GM21515 (cell line): ENCODE results near the gene KDM2B.

ENCODE experiments used
- ATAC-seq: cut with Tn5 transposase; IDR thresholded peaks from one replicate; pipeline ENCODE4 v1.9.1; 2021; ENCODE audit not compliant: unreplicated experiment

Gene KDM2B

DNA sequence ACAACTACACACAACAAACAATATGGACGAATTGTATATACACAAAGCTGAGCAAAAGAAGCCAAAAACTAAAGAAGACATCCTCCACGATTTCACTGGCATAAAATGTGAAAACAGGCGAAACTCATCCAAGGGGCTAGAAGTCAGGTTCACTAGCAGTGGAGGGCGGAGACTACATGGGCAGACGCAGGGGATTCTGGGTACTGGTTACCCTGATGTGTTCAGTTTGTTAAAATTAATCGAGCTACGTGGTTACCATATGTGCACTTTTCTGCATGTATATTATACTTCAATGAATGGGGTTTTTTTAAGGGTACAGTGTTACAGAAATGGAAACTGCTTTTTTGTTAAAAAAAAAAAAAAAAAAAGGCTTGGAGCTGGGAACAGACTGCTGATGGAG, 12.3 kb downstream of the KDM2B start:
- no peak for ATAC-seq

DNA sequence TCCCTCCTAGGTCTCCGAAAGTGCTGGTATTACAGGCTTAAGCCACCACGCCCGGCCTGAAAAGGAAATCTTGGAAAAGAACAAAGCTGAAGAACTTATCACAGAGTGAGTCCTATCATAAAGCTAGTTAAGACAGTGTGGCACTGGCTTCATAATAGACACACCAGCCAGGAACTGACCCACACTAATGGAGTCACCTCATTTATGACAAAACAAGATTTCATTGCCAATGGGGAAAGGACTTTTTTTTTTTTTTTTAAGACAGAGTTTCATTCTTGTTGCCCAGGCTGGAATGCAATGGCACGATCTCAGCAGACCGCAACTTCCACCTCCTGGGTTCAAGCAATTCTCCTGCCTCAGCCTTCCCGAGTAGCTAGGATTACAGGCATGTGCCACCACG, 15.7 kb downstream of the KDM2B start:
- ATAC-seq = no peak

DNA sequence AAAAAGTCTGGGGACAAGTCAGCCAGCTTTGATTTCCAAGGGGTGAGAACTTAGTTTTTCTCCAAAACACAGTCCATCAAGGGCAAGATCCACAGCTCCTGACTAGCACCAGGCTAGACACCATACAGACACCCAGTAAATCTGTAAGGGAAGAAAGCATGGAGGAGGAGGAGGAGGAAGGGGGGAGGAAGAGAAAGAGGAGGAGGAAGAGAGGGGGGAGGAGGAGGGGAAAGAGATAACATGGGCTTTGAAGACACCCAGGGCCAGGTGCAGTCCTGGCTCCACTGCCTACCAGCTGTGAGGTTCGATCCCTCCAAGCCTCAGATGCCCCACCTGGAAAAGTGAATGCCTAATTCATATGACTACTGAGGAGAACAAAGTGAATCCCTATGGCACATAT, 18.3 kb downstream of the KDM2B start:
- ATAC-seq = no peak

DNA sequence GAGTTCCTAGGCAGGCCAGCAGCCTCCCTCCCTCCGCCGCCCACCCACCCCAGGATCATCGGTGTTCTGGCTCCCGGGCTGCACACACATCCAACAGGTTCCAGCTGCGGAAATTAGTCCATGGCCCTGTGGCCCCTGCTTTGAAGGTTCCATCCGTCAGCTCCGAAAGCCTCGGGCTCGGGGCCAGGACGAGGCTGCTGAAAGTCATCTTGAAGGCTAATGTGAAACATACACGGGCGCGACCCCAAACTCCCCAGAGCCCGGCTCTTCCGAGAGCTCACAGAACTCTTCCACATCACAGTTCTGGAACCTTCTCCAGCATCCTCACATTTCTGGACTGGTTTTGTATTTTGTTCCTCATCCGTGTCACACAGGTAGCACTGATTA, 19.8 kb downstream of the KDM2B start:
- no peak for ATAC-seq

DNA sequence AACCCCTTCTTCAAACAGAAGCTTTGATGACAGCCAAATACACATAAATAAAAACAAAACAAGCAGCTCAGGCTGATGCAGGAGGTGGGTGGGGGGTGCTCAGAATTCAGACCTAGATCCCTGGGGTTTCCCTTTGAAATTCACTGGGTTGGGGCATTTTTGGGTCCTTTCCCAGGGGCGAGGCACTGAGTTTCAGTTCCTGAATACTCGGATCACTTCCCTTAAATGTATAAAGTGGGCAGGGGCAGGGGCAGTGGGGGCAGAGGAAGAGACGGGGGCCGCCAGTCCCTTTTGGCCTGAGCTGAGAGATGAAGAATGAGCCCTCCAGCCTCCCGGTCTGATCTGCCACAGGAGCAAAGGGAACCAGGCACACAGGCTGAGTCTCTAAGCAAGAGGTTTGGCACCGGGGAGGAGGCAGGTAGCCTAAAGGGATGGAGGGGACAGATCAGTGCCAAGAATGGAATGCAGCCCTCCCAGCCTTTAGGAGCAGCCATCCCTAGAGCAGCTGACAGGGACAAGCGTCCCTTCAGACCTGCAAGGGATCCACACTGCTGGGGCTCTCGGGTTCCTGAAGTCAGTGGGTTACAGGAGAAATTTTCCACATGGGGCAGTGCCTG, 20.3 kb downstream of the KDM2B start:
- no peak for ATAC-seq

DNA sequence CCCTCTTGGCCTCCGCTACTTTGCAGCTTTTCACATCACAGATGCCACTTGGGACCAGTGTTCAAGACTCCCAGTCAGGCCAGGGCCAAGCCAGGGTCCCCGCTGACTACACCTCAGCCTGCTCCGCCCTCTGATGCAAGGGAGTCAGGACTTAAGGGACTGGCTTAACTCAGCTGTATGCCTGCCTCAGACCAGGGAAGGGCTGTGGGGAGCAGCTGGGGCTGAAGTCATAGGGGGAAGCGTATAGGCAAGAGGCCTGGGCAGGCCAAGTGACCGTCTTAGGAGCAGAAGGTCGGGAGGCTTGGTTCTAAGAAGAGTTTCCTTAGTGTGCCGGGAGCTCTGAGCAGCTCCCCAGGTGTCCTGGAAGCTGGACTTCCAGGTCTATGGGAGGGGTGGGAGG, 21.9 kb downstream of the KDM2B start:
- no peak for ATAC-seq

DNA sequence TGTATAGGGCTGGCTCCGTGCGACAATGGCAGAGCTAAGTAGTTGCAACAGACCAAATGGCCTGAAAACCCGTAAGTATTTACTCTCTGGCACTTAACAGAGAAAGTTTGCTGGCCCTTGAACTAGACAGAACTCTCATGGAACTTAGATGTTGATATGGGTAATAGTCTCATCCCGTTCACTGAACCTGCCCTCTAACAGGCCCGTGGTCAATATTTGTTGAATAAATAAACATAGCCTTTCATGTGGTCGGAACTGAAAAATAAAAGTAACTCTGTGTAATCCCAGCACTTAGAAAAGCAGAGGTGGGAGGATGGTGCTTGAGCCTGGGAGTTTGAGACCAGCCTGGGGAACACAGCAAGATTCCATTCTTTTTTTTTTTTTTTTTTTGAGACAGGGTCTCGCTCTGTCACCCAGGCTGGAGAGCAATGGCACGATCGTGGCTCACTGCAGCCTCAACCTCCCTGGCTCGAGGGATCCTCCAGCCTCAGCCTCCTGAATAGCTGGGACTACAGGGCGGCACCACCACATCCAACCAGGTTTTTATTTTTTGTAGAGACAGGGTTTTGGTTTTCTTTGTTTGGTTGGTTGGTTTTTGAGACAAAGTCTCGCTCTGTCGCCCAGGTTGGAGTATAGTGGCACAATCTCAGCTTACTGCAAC, 29.7 kb downstream of the KDM2B start:
- no peak for ATAC-seq

DNA sequence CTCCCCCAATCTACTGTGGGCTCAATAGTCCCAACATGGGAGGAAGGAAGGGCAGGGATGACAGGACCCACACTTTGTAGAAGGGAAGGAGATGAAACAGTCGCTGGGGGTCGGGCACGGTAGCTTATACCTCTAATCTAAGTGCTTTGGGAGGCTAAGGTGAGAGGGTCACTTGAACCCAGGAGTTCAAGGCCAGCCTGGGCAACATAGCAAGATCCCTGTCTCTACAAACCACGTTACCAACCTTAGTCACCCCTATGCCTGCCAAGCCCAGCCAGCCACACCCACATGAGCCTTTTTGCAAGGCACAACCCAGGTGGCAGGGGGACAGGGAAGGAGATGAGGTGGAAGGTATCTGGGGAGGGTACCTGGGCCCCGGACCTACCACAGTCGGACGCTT, 31.7 kb downstream of the KDM2B start:
- no peak for ATAC-seq

DNA sequence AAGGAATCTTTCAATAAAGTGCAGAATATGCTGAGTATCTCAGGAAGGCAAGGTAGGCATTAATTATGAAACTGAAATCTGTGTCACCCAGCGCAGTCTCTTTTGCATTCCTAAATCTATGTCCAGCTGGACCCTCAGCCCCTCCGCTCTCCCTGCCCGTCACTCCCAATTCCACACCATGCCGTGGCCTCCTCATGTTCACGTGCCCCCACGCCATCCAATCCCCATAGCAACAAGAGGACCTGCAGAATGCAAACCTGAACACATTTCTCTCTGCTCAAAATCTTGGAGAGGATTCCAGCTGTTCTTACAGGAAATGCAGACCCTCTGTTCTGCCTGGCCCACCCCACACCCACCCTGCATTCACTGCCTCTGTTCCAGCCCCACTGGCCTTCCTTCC, 35.3 kb downstream of the KDM2B start:
- no peak for ATAC-seq

DNA sequence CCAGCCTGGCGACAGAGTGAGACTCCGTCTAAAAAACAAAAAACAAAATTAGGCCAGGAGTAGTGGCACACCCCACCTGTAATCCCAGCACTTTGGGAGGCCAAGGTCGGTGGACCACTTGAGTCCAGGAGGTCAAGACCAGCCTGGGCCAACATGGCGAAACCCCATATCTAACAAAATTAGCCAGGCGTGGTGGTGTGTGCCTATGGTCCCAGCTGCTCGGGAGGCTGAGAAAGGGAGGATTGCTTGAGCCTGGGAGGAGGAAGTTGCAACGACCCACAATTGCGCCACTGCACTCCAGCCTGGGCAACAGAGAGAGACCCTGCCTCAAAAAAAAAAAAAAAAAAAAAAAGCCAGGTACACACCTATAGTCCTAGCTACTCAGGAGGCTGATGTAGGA, 37.0 kb downstream of the KDM2B start:
- ATAC-seq = no peak

DNA sequence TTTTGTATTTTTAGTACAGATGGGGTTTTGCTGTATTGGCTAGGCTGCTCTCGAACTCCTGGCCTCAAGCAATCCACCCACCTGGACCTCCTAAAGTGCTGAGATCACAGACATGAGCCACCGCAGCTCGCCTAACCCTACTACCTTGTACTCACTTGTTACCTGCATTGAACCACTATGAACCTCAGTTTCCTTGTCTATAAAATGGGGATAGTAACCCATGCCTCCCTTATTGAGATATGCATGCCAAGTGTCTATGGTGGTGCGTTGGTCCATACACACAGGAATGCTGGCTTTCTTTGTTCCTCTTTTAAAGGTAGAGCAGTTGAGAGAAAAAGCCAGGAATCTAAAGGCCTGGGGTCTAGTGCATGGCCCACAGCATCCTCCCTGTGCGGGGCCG, 40.9 kb downstream of the KDM2B start:
- no peak for ATAC-seq

DNA sequence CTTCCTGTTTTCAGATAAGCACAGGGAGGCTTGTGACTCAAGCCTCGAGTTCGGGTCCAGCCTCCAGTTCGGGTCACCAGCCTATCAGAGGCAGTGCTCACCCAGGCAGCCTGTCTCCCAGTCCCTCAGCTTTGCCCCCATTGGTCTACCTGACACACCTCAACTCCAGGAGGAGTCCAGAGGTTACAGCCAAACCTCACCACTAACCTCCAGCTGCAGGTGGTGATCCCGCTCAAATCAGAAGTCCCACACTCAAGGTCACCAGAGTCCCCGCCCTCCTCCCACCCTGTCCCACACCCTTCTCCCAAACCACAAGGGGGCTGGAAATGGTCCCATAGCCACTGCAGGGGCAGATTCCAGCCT, 42.1 kb downstream of the KDM2B start:
- ATAC-seq = no peak

DNA sequence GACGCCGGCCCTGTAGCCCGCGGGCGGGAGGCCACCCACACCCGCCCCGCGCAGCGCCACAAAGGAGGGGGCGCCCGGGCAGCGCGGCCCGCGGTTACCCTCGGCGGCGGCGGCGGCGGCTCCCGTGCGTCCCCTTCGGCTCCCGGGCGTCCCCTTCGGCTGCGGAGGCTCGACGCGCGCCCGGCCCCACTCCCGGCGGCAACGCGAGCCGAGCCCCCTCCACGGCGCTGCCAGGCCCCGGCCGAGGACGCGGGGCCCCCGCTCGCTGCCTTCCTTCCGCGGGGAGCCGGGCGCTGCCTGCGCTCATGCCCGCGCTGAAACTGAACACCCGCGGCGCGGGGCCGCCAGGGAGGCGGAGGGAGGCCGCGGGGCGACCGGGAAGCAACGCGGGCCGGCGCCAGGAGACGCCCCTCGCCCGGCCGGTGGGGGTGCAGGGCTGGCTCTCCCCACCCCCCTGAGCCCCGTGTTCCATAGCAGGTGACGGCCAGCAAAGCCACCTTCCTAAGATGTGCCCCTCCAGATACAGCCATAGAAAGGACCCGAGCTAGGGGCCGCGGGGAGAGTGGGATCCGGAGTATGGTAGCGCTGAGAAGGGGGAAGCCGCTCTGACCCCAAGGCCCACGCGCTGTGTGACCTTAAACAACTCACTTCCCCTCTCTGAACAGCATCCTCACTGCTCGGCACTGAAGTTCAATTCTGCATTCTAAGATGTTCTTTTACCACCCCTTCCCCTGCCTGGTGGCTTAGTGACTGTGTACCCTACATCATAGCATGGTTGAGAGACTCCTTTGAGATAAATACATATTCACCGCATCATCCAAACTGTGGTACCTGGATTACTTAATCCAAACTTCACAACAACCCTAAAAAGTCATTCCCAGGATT, 42.8 kb downstream of the KDM2B start:
- peak; percentile 9 for ATAC-seq

DNA sequence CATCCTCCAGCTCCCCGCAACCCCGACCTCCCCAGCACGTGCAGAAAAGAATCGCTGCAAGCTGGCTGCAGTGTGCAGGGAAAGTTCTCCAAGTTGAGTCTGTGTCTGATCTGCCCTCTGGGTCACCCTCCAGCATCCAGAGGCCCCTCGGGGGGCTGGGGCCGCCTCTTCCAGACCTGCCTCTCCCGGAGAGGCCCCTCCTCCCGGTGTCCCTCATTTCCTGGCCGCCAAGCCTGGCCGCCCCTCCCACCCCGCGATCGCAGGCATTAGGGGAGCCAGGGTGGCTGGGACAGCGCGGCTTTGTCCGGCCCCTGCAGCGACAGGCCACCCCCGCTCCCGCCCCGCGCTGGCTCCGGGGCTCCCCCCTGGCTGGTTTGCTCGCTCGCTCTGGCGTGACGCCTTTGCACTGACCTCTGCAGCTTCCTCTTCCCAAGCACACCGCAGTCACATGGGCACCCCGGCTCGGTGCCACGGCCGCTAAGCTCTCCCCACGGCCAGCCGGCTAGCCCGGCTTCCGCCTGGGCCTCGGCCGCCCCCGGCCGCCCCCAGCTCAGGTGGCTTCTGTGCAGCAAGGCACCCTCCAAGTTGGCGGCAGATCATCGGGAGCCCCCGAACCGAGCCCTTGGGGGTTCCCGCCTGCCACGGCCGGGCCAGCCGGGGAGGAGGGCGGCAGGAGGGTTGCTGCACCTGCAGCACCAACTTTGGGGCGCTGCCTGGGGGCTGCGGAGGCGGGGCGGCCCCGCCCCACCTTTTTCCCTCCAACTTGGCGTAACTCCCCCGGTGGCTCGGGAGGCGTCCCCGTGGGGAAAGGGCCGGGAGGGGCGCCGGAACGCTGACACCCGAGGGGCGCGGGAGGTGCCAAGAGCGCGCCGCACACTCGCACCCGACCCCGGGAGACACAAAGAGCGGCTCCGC, 43.7 kb downstream of the KDM2B start:
- peak; percentile 56 for ATAC-seq

DNA sequence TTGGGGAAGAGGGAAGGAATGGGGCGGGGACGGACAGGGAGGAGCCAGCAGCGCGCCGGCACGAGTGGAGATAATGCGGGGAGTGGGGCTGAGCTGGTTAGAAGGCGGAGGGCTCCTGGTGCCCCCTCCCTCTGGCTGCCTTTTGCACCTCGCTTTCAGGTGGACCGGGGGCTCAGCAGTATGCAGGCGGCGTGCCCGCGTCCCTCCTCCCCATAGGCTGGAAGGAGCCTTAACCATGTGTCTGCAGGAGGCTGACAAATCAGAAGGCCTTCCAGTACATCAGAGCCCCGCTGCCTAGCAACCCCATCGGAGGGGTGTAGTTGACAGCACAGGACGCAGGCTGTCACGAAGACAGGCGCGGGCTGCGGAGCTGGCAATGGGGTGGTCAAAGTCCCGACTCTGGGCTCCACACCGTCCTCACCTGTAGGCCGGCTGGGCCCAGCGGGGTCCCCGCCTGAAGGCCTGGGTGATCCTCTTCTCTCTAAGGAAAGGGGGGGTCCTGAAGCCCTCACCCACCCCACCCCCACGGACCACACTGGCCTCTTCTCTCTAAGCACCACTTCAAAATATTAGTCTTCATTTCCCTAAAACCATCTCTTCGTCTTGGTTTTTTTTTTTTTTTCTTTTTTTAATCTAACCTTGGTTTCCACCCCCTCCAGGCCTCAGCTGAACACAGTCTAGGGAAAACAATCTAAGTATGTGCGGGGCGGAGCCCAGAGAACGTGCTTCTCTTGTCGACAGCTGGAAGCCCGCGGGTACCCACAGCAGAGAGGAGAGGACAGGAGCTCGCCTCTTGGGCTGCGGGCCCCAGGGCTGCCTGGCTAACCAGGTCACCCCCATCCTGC, 44.5 kb downstream of the KDM2B start:
- ATAC-seq = peak; percentile 52

DNA sequence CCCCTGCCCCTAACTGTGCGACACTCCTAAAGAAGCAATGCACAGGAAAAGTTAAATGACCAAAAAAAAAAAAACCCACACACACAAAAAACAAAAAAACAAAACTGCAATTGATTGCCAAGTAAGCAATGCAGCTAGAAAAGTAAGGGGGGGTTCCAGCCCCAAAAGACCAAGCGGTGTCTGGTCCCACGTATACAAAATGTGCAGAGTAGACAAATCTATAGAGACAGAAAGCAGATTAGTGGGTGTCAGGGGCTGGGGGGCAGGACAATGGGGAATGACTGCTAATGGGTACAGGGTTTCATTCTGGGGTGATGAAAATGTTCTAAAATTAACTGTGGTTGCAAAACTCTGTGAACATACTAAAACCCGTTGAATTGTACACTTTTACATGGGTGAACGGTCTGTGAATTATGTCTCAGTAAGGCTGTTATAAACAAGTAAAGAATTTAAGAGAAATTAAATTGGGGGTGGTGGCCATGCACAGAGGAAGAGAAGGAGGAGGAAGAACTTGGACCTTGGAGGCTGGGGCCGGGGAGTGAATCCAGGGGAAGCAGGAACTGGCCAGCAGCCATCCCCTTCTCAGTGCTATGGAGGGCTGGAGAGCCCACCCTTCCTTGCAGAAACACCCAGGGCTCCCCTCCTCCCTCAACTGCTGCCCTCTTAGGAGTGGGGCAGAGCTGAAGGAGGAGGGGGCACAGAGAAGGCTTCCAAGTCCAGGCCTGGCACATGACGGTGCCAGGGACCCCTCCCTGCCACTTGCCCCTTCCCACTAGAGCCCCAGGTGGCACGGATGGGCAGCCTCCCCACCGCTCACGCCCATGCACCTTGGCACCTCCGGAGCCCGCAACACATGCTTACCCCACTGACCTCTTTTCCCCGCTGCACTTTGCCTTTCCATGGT, 45.4 kb downstream of the KDM2B start:
- no peak for ATAC-seq

DNA sequence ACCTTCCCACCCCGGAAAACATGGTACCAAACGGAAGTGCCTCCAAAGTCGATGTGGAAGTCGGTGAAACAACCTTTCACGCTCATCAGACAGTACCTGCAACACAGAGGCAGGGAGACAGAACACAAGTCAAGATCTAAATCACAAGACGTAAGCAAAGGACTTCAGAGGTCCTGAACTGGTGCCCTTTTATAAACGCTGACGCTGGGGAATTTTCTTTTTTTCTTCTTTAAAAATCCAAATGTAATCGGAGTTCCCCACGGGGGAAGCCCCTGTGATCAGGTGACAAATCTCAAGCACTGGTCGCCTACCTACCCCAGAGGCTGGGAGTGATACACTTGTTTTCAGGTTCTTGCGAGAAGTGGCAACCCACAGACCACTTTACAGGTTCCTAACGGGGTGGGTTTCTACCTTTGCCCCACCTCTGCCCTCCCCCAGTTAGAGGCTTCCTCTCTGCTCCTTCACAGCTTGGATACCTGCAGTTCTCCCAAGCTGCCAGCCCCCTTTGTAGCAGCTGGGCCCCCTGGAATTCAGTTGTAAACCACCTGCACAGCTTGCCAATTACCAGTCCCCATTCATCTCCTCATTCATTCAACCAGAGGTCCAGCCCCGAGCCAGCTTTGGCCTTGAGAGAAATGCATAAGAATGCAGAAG, 46.2 kb downstream of the KDM2B start:
- no peak for ATAC-seq

DNA sequence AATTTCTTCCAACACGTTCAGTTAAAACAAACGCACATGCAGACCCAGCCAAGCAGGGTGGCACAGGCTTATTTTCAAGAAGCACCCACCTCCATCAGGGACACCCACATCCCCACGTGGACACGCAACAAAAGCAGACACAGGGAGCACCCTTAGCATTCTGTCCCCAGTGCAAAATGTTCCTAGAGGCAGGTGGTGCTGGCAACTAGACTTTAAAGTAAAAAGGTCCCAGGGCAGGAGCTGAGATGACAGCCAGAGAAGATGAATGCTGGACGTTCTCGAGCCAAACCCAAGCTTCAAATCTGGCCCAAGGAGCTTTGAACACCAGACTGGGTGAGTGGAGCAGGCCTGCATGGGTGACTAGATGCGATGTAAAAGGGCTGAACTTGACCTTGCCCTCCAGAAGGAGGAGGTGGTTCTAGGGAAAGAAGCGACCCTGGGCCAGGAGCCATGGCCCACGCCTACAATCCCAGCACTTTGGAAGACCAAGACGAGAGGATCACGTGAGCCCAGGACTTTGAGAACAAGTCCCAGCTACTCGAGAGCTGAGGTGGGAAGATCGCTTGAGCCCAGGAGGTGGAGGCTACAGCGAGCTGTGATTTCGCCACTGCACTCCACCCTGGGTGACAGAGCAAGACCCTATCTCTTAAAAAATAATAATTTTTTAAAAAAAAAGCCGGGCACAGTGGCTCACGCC, 47.3 kb downstream of the KDM2B start:
- ATAC-seq = no peak
